ENCODE data around the gene ACER1. TPM values are rescaled to one million over a fixed set of nuclear protein-coding genes. Genes with fewer than 3 reads are reported as not detected.
"Not testable (repeated sequence)": the region's sequence is repeated elsewhere in the genome, so short reads cannot be mapped to it uniquely, and the experiment has no call there.

ACER1 gene
- total RNA-seq, 4 donors from 2014 or later: 0.67 TPM; not detected in 3

DNA sequence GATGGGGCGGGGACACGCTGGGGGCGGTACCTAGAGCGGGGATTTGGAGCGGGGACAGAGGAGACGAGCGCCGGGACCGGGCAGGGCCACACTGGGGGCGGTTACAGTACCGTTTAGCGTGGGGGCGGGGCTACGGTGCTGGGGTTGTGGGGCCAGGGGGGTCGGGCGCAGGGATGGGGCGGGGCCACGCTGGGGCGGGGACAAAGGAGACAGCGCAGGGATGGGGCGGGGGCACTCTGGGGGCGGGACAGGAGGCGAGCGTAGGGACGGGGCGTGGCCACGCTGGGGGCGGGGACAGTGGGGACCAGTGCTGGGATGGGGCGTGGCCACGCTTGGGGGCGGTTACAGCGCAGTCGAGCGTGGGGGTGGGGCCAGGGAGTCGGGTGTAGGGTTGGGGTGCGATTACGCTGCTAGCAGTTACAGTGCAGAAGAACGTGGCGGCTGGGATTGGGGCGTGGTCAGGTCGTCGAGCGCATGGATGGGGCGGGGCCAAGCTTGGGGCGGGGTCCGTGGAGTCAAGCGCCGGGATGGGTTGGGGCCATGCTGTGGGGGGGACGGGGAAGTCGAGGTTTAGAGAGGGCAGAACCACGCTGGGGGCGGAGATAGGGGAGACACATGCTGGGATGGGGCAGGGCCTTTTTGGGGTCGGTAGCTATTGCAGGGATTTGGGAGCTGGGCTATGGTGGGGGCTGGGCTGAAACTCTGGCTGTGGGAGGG, 39.8 kb upstream of the ACER1 start:
- Histone ChIP-seq H3K4me3 (peak overlapping the region; percentile 66 to 98 (median 83)), H3K36me3 (peaks cover 0 to 23% (median 0%) of the 10 kb centered on the region in 3 donors), H3K9me3 (no peaks in the 10 kb centered on the region), H3K27me3 (no peaks in the 10 kb centered on the region), H3K4me1 (peaks cover 0 to 15% (median 0%) of the 10 kb centered on the region in 4 donors), H3K27ac (peak overlapping the region; percentile 96 to 100 (median 98))
- TF ChIP-seq, protein P1, sequence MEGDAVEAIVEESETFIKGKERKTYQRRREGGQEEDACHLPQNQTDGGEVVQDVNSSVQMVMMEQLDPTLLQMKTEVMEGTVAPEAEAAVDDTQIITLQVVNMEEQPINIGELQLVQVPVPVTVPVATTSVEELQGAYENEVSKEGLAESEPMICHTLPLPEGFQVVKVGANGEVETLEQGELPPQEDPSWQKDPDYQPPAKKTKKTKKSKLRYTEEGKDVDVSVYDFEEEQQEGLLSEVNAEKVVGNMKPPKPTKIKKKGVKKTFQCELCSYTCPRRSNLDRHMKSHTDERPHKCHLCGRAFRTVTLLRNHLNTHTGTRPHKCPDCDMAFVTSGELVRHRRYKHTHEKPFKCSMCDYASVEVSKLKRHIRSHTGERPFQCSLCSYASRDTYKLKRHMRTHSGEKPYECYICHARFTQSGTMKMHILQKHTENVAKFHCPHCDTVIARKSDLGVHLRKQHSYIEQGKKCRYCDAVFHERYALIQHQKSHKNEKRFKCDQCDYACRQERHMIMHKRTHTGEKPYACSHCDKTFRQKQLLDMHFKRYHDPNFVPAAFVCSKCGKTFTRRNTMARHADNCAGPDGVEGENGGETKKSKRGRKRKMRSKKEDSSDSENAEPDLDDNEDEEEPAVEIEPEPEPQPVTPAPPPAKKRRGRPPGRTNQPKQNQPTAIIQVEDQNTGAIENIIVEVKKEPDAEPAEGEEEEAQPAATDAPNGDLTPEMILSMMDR (IDR thresholded peaks at IDR 0.05): no peak
- TF ChIP-seq POLR2A (IDR thresholded peaks at IDR 0.05): no peak
- peak; percentile 99 to 100 (median 99) for DNase-seq

DNA sequence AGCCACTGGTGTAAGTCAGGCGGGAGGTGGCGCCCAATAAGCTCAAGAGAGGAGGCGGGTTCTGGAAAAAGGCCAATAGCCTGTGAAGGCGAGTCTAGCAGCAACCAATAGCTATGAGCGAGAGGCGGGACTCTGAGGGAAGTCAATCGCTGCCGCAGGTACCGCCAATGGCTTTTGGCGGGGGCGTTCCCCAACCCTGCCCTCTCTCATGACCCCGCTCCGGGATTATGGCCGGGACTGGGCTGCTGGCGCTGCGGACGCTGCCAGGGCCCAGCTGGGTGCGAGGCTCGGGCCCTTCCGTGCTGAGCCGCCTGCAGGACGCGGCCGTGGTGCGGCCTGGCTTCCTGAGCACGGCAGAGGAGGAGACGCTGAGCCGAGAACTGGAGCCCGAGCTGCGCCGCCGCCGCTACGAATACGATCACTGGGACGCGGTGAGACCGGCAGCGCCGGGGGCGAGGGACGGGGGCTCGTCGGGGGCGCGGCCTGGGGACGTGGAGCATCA, 39.2 kb upstream of the ACER1 start, which contains the start of gene ALKBH7:
ALKBH7 (plus strand) TSS at position 201 of the 502 bp plus-strand sequence; CDS start at position 228, 27 bp downstream.
- Histone ChIP-seq H3K36me3 (peaks cover 0 to 29% (median 0%) of the 10 kb centered on the region in 3 donors), H3K27me3 (no peaks in the 10 kb centered on the region), H3K27ac (peak within 1 kb of the TSS; percentile 96 to 100 (median 98)), H3K4me3 (peak within 1 kb of the TSS; percentile 66 to 98 (median 83)), H3K9me3 (no peaks in the 10 kb centered on the region), H3K4me1 (peaks cover 0 to 15% (median 0%) of the 10 kb centered on the region in 4 donors)
- peak; percentile 96 to 99 (median 98) for DNase-seq
- TF ChIP-seq, protein P1 (IDR thresholded peaks at IDR 0.05): no peak
- peak; percentile 66 to 69 for TF ChIP-seq POLR2A (IDR thresholded peaks at IDR 0.05)

DNA sequence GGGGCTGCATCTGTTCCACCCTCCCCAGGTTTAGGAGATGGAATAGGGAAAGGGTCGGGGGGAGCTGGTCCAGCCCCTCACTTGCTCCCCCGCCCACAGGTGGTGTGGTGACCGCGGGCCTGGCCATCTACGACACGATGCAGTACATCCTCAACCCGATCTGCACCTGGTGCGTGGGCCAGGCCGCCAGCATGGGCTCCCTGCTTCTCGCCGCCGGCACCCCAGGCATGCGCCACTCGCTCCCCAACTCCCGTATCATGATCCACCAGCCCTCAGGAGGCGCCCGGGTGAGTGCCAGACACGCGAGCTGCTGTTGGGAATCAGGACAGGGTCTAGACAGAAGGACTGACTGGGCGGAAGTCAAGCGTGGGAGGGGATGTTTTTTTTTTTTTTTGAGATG, 30.9 kb upstream of the ACER1 start:
- Histone ChIP-seq H3K27me3 (no peaks in the 10 kb centered on the region), H3K27ac (no peak overlapping the region), H3K9me3 (no peaks in the 10 kb centered on the region), H3K4me3 (no peak overlapping the region), H3K4me1 (peaks cover 0 to 13% (median 4%) of the 10 kb centered on the region in 4 donors), H3K36me3 (peaks cover 0 to 52% (median 0%) of the 10 kb centered on the region in 3 donors)
- no peak for TF ChIP-seq POLR2A (IDR thresholded peaks at IDR 0.05)
- TF ChIP-seq, protein P1 (IDR thresholded peaks at IDR 0.05): no peak
- DNase-seq: no peak

DNA sequence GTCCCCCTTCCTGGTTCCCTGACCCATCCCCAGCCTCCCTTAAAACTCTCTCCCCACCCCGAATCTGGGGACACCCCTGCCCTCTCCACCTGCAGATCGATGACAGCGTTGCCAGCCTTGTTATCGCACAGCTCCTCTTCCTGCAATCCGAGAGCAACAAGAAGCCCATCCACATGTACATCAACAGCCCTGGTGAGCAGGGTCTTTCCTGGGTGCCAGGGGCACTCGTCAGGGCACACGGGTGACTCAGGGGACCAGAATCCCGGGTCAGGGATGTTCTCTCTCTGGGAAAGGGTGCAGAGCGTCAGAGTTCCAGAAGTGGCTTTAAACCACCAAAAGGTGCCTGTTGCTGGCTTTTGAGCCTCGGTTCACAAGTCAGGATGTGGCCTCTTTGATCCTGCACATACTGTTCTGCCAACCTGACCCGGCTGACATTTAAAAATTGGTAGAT, 29.0 kb upstream of the ACER1 start:
- peak in 2 of 3 donors; percentile 41 to 61 for DNase-seq
- Histone ChIP-seq H3K4me3 (peak overlapping the region; percentile 52 to 100 (median 92)), H3K36me3 (peaks cover 0 to 35% (median 0%) of the 10 kb centered on the region in 3 donors), H3K4me1 (peaks cover 0 to 13% (median 4%) of the 10 kb centered on the region in 4 donors), H3K9me3 (no peaks in the 10 kb centered on the region), H3K27ac (peak overlapping the region; percentile 75 to 92 (median 88)), H3K27me3 (no peaks in the 10 kb centered on the region)
- no peak for TF ChIP-seq POLR2A (IDR thresholded peaks at IDR 0.05)
- TF ChIP-seq, protein P1 (IDR thresholded peaks at IDR 0.05): no peak

DNA sequence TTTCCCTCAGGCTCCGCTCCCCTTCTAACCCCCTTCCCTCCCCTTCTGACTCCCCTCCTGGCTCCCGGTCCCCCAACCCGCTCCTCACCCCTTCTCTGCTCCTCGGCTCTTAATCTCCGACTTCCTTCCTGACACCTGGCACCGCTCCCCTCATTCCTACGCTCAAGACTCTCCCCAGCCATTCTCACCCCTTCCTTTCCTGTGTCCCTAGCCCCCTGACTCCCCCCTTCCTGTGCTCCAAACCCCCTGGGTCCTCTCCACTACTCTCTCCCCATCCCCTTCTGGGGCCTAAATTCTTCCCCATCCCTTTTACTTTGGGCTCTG, 28.6 kb upstream of the ACER1 start:
- no peak for DNase-seq
- Histone ChIP-seq H3K27me3 (no peaks in the 10 kb centered on the region), H3K4me1 (peaks cover 0 to 13% (median 4%) of the 10 kb centered on the region in 4 donors), H3K27ac (peak overlapping the region; percentile 75 to 92 (median 88)), H3K9me3 (no peaks in the 10 kb centered on the region), H3K36me3 (peaks cover 0 to 31% (median 0%) of the 10 kb centered on the region in 3 donors), H3K4me3 (peak overlapping the region; percentile 52 to 100 (median 92))
- TF ChIP-seq POLR2A (IDR thresholded peaks at IDR 0.05): no peak
- TF ChIP-seq, protein P1 (IDR thresholded peaks at IDR 0.05): no peak

DNA sequence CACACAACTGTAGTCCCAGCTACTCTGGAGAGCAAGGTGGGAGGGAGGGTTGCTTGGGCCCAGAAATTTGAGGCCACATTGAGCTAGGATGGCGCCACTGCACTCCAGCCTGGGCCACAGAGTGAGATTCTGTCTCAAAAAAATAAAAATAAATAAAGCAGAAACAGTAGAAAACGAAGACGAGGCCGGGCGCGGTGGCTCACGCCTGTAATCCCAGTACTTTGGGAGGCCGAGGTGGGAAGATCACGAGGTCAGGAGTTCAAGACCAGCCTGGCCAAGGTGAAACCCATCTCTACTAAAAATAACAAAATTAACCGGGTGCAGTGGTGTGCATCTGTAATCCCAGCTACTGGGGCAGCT, 27.4 kb upstream of the ACER1 start:
- not testable (repeated sequence) for H3K9me3 ChIP-seq, DNase-seq, H3K27me3 ChIP-seq
- H3K27ac ChIP-seq: peak overlapping the region in 3 of 4 donors; percentile 75 to 92 (median 87)
- peaks cover 0 to 19% (median 0%) of the 10 kb centered on the region in 3 donors for H3K36me3 ChIP-seq
- peak overlapping the region; percentile 52 to 100 (median 92) for H3K4me3 ChIP-seq
- H3K4me1 ChIP-seq: peaks cover 0 to 13% (median 4%) of the 10 kb centered on the region in 4 donors

DNA sequence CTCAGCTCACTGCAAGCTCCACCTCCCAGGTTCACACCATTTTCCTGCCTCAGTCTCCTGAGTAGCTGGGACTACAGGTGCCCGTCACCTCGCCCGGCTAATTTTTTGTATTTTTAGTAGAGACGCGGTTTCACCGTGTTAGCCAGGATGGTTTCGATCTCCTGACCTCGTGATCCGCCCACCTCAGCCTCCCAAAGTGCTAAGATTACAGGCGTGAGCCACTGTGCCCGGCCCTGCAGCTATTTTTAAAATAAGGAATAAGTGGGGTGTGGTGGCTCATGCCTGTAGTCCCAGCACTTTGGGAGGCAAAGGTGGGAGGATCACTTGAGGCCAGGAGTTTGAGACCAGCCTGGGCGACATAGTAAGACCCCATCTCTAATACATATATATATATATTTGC, 27.0 kb upstream of the ACER1 start:
- H3K4me3 ChIP-seq, DNase-seq, H3K27ac ChIP-seq, H3K9me3 ChIP-seq, H3K27me3 ChIP-seq: not testable (repeated sequence)
- Histone ChIP-seq H3K4me1 (peaks cover 0 to 13% (median 4%) of the 10 kb centered on the region in 4 donors), H3K36me3 (peaks cover 0 to 15% (median 0%) of the 10 kb centered on the region in 3 donors)
